GM23338 (cell line): ENCODE results near the gene DEK. TPM values are rescaled to one million over a fixed set of nuclear protein-coding genes. Genes with fewer than 3 reads are reported as not detected.

ENCODE experiments used
- ATAC-seq: fragments of 200-7000 bp; cut with Tn5 transposase; 3 replicates; pipeline ENCODE4 v1.9.1; 2020
- DNase-seq: peaks from one replicate; pipeline ENCODE4 v3.0.0-alpha.2; 2015; ENCODE audit warnings: low spot score
- H2AFZ ChIP-seq: fragments of 200-600 bp; sonication (generic); 2 replicates; pipeline ENCODE4 v1.8.0; 2016; ENCODE audit warnings: antibody characterized with exemption, mild to moderate bottlenecking, moderate library complexity
- H3F3A ChIP-seq: fragments of 200-600 bp; sonication (generic); replicated peaks from 2 replicates; pipeline ENCODE4 v1.8.0; 2017; ENCODE audit warnings: antibody characterized with exemption, mixed run types, low read depth
- H3K27ac ChIP-seq: fragments of 200-600 bp; sonication (generic); 2 replicates; pipeline ENCODE4 v1.6.1; 2016; ENCODE audit warnings: low read depth
- H3K27me3 ChIP-seq: fragments of 200-600 bp; sonication (generic); 2 replicates; pipeline ENCODE4 v1.8.0; 2016; ENCODE audit warnings: mild to moderate bottlenecking, mixed run types, moderate library complexity; ENCODE audit not compliant: insufficient read depth
- H3K36me3 ChIP-seq: fragments of 200-600 bp; sonication (generic); 2 replicates; pipeline ENCODE4 v1.8.0; 2016; ENCODE audit warnings: mild to moderate bottlenecking; ENCODE audit not compliant: insufficient read depth
- H3K4me1 ChIP-seq: fragments of 200-600 bp; sonication (generic); 2 replicates; pipeline ENCODE4 v1.8.0; 2016; ENCODE audit warnings: mild to moderate bottlenecking, moderate library complexity; ENCODE audit not compliant: insufficient read depth
- H3K4me2 ChIP-seq: fragments of 200-600 bp; sonication (generic); 2 replicates; pipeline ENCODE4 v1.7.1; 2017; ENCODE audit warnings: mixed run types
- H3K4me3 ChIP-seq: fragments of 200-600 bp; sonication (generic); 2 replicates; pipeline ENCODE4 v1.6.1; 2016; ENCODE audit warnings: mixed run types
- H3K79me2 ChIP-seq: fragments of 200-600 bp; sonication (generic); replicated peaks from 2 replicates; pipeline ENCODE4 v1.8.0; 2017; ENCODE audit warnings: mild to moderate bottlenecking; ENCODE audit not compliant: insufficient read depth
- H3K9me2 ChIP-seq: fragments of 200-600 bp; sonication (generic); 2 replicates; pipeline ENCODE4 v1.8.0; 2017; ENCODE audit not compliant: insufficient read depth
- H4K20me1 ChIP-seq: fragments of 200-600 bp; sonication (generic); replicated peaks from 2 replicates; pipeline ENCODE4 v1.8.0; 2017; ENCODE audit warnings: mild to moderate bottlenecking; ENCODE audit not compliant: insufficient read depth
- H3K27ac Mint-ChIP-seq: 2 replicates; pipeline ENCODE4 v1.8.0; 2020; ENCODE audit warnings: inconsistent platforms, mild to moderate bottlenecking, moderate library complexity, mixed read lengths
- H3K27me3 Mint-ChIP-seq: 3 replicates; pipeline ENCODE4 v1.8.0; 2022; ENCODE audit warnings: low read depth, mild to moderate bottlenecking, moderate library complexity, mixed read lengths, inconsistent platforms; ENCODE audit not compliant: insufficient read depth, poor library complexity
- H3K36me3 Mint-ChIP-seq: 3 replicates; pipeline ENCODE4 v1.8.0; 2021; ENCODE audit warnings: low read depth, mild to moderate bottlenecking, inconsistent platforms, moderate library complexity, mixed read lengths
- H3K4me1 Mint-ChIP-seq: 3 replicates; pipeline ENCODE4 v1.8.0; 2020; ENCODE audit warnings: mild to moderate bottlenecking, inconsistent platforms, mixed read lengths
- H3K4me3 Mint-ChIP-seq: 3 replicates; pipeline ENCODE4 v1.8.0; 2021; ENCODE audit warnings: moderate library complexity, mild to moderate bottlenecking, inconsistent platforms, mixed read lengths
- H3K9me3 Mint-ChIP-seq: 3 replicates; pipeline ENCODE4 v1.8.0; 2020; ENCODE audit warnings: moderate library complexity, mild to moderate bottlenecking, inconsistent platforms, mixed read lengths
- CREB1 ChIP-seq: fragments of 250-450 bp; sonication (Bioruptor Pico); IDR thresholded peaks from 2 replicates; pipeline ENCODE4 v1.5.0; 2020; ENCODE audit warnings: low read depth, mild to moderate bottlenecking, moderate library complexity
- CTCF ChIP-seq, 2 experiments: fragments of 200-600 bp in 1 of 2; sonication (generic) in 1 of 2; conservative IDR thresholded peaks; 2 replicates each; pipeline versions ENCODE4 v1.5.1 to v1.6.1; 2016 to 2017; ENCODE audit warnings: antibody characterized with exemption in 2 of 2, low read depth in 2 of 2, mild to moderate bottlenecking in 2 of 2, moderate library complexity in 1 of 2
- EZH2 ChIP-seq: fragments of 200-600 bp; sonication (generic); IDR thresholded peaks from one replicate; pipeline ENCODE4 v1.8.0; 2017; ENCODE audit warnings: antibody characterized with exemption, mild to moderate bottlenecking, low read depth; ENCODE audit not compliant: unreplicated experiment
- EZH2phosphoT487 ChIP-seq: fragments of 200-600 bp; sonication (generic); IDR thresholded peaks from one replicate; pipeline ENCODE4 v1.8.1; 2018; ENCODE audit warnings: antibody characterized with exemption; ENCODE audit not compliant: unreplicated experiment
- JUNB ChIP-seq: IDR thresholded peaks from one replicate; pipeline ENCODE4 v1.6.1; 2016; ENCODE audit warnings: antibody characterized with exemption; ENCODE audit not compliant: unreplicated experiment
- POLR2AphosphoS5 ChIP-seq: IDR thresholded peaks from 2 replicates; pipeline ENCODE4 v1.6.1; 2016; ENCODE audit warnings: antibody characterized with exemption, low read depth
- STAT1 ChIP-seq: IDR thresholded peaks from one replicate; pipeline ENCODE4 v1.6.1; 2016; ENCODE audit warnings: antibody characterized with exemption; ENCODE audit not compliant: unreplicated experiment
- ZNF114 ChIP-seq: fragments of 250-450 bp; sonication (Bioruptor Pico); IDR thresholded peaks from 2 replicates; pipeline ENCODE4 v1.5.0; 2020; ENCODE audit warnings: mild to moderate bottlenecking, moderate library complexity
- ZNF331 ChIP-seq: fragments of 250-450 bp; sonication (Bioruptor Pico); IDR thresholded peaks from 2 replicates; pipeline ENCODE4 v1.5.0; 2020; ENCODE audit warnings: low read depth, mild to moderate bottlenecking, moderate library complexity
- polyA plus RNA-seq: library from polyadenylated mRNA; unstranded; fragments of >200 nt; fragmentation: Nextera tagmentation; extraction: Ambion mirVana; gene quantifications from 2 replicates; pipeline ENCODE4 v1.2.1, GENCODE V29; 2016
- total RNA-seq: library from RNA; depleted of rRNA; stranded (reverse); fragments of >200 nt; shearing (Covaris generic); gene quantifications from 2 replicates; pipeline ENCODE4 v1.2.3, GENCODE V29; 2014
- TF ChIP-seq, protein P1 (sequence below): IDR thresholded peaks from 2 replicates; pipeline ENCODE4 v1.6.1; 2016; ENCODE audit warnings: antibody characterized with exemption

DEK gene
- total and polyA plus RNA-seq, 2 experiments from 2014 or later = 218 to 582 TPM

DNA sequence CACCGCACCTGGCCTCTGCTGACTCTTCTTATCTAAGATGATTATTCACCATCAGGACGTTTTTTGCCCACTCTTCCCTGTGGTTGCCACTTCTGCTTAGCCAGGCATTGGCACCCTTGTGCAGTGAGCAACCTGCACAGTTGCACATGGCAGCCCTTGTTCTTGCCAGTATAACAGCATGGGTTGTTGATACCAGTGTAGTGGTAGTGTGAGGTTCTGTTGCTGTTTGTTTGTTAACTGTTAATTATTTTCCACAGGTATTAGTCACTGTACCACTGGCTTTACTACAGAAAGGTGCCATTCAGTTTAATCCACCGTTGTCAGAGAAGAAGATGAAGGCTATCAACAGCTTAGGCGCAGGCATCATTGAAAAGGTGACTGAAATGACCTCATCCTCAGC, 52.1 kb downstream of the DEK start:
- Histone ChIP-seq H4K20me1 (0 out of 2 replicates have a peak, but pooled peaks cover 4% of the 10 kb centered on the region), H2AFZ (no peak overlapping the region), H3K4me2 (no peak overlapping the region), H3K4me3 (no peak overlapping the region), H3K36me3 (peaks cover 3% of the 10 kb centered on the region; the same call in 1 of the 2 replicates), H3K27ac (no peak overlapping the region), H3K79me2 (no peaks in the 10 kb centered on the region), H3K27me3 (no peaks in the 10 kb centered on the region), H3K4me1 (no peaks in the 10 kb centered on the region), H3F3A (no peaks in the 10 kb centered on the region), H3K9me2 (no peaks in the 10 kb centered on the region)
- DNase-seq (no peak), ATAC-seq (no peak)
- H3K4me1 Mint-ChIP-seq = peaks cover 9% of the 10 kb centered on the region; the same call in 2 of the 3 replicates
- peaks cover 6% of the 10 kb centered on the region for H3K27me3 Mint-ChIP-seq
- H3K36me3 Mint-ChIP-seq = peaks cover 15% of the 10 kb centered on the region
- no peak overlapping the region for H3K27ac Mint-ChIP-seq
- TF ChIP-seq CTCF (conservative IDR thresholded peaks at IDR 0.05; ENCODE audit: low read depth in 2 of 2) (no peak), CREB1 (CRISPR knock-in tag) (no peak), POLR2AphosphoS5 (no peak), JUNB (no peak)
- H3K4me3 Mint-ChIP-seq = no peak overlapping the region
- H3K9me3 Mint-ChIP-seq = no peaks in the 10 kb centered on the region

DNA sequence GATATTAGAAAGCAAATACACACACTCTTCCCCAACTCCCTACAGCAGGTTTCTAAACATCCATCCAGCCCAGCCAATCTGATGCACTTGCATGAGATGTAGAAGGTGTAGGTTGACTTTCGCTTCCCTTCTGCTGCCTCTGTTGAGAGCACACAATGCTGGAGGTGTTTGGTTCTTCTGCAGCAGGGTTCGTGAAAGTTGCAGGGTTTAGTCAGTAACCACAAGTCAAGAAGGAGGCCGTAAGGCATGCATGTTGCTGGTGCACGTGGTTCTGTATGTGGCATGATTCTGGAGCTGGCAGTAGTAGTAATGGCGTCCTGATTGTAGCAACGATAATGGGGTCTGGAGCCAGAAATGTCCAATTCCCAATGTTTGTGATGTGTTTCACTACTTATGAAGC, 53.0 kb downstream of the DEK start:
- H3K4me3 Mint-ChIP-seq = no peak overlapping the region
- TF ChIP-seq CTCF (conservative IDR thresholded peaks at IDR 0.05; ENCODE audit: low read depth in 2 of 2) = no peak
- no peak for TF ChIP-seq ZNF114
- no peak for TF ChIP-seq JUNB
- no peak for TF ChIP-seq POLR2AphosphoS5
- H2AFZ ChIP-seq = no peak overlapping the region
- ATAC-seq (no peak), DNase-seq (no peak)
- H3K27ac ChIP-seq = no peak overlapping the region
- H3K4me1 ChIP-seq = no peaks in the 10 kb centered on the region
- no peak overlapping the region for H3K4me2 ChIP-seq
- H4K20me1 ChIP-seq = 0 out of 2 replicates have a peak, but pooled peaks cover 4% of the 10 kb centered on the region
- H3K9me2 ChIP-seq = no peaks in the 10 kb centered on the region
- no peak overlapping the region for H3K4me3 ChIP-seq
- no peaks in the 10 kb centered on the region for H3K9me3 Mint-ChIP-seq
- H3F3A ChIP-seq = no peaks in the 10 kb centered on the region
- peaks cover 5% of the 10 kb centered on the region for H3K27me3 Mint-ChIP-seq
- H3K36me3 ChIP-seq = no peaks in the 10 kb centered on the region
- no peaks in the 10 kb centered on the region for H3K27me3 ChIP-seq
- H3K79me2 ChIP-seq = no peaks in the 10 kb centered on the region
- peaks cover 8% of the 10 kb centered on the region for H3K36me3 Mint-ChIP-seq
- no peak overlapping the region for H3K27ac Mint-ChIP-seq
- peaks cover 9% of the 10 kb centered on the region; the same call in 2 of the 3 replicates for H3K4me1 Mint-ChIP-seq

DNA sequence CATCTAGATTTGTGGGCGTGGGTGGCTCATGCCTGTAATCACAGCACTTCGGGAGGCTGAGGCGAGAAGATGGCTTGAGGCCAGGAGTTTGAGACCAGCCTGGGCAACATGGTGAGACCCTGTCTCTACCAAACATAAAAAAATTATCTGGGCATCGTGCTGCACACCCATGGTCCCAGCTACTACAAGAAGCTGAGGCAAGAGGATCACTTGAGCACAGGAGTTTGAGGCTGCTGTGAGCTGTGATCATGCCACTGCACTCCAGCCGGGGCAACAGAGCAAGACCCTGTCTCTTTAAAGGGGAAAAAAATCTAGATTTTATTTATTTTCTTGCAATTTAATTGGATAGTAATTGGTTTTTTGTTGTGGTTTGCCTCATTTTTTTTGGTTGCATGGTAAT, 53.6 kb downstream of the DEK start:
- H3K4me1 ChIP-seq = no peaks in the 10 kb centered on the region
- H2AFZ ChIP-seq = no peak overlapping the region
- DNase-seq (no peak), ATAC-seq (no peak)
- no peaks in the 10 kb centered on the region for H3K36me3 ChIP-seq
- no peaks in the 10 kb centered on the region for H3K9me2 ChIP-seq
- H3K36me3 Mint-ChIP-seq = peaks cover 5% of the 10 kb centered on the region
- H3K79me2 ChIP-seq = no peaks in the 10 kb centered on the region
- H3K27ac ChIP-seq = no peak overlapping the region
- no peak overlapping the region for H3K4me3 ChIP-seq
- 0 out of 2 replicates have a peak, but pooled peaks cover 3% of the 10 kb centered on the region for H4K20me1 ChIP-seq
- peaks cover 9% of the 10 kb centered on the region; the same call in 2 of the 3 replicates for H3K4me1 Mint-ChIP-seq
- no peak overlapping the region for H3K4me3 Mint-ChIP-seq
- H3K27me3 ChIP-seq = no peaks in the 10 kb centered on the region
- peaks cover 5% of the 10 kb centered on the region for H3K27me3 Mint-ChIP-seq
- H3K9me3 Mint-ChIP-seq = no peaks in the 10 kb centered on the region
- no peak overlapping the region for H3K27ac Mint-ChIP-seq
- H3F3A ChIP-seq = no peaks in the 10 kb centered on the region
- H3K4me2 ChIP-seq = no peak overlapping the region
- TF ChIP-seq CTCF (conservative IDR thresholded peaks at IDR 0.05; ENCODE audit: low read depth in 2 of 2) (no peak), ZNF331 (no peak), STAT1 (no peak), EZH2 (no peak), EZH2phosphoT487 (no peak)
- TF ChIP-seq, protein P1, sequence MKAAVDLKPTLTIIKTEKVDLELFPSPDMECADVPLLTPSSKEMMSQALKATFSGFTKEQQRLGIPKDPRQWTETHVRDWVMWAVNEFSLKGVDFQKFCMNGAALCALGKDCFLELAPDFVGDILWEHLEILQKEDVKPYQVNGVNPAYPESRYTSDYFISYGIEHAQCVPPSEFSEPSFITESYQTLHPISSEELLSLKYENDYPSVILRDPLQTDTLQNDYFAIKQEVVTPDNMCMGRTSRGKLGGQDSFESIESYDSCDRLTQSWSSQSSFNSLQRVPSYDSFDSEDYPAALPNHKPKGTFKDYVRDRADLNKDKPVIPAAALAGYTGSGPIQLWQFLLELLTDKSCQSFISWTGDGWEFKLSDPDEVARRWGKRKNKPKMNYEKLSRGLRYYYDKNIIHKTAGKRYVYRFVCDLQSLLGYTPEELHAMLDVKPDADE = no peak
